ENCODE data around the gene DACT2.

The DACT2 gene

GRCh38 chr6:168308390-168309144 is 11.0 kb downstream of the DACT2 start:
- Histone ChIP-seq H3K9ac (ENCODE audit: low read length) (no peak overlapping the region), H3K4me1 (ENCODE audit: control insufficient read depth, insufficient read depth, low read length) (no peaks in the 10 kb centered on the region), H3K27me3 (replicated peaks; ENCODE audit: control insufficient read depth, insufficient read depth, low read length) (peaks cover 19% of the 10 kb centered on the region), H3K36me3 (ENCODE audit: control insufficient read depth, insufficient read depth, low read length, severe bottlenecking) (no peaks in the 10 kb centered on the region), H3K4me3 (ENCODE audit: low read length) (no peak overlapping the region), H3K9me3 (ENCODE audit: control insufficient read depth, low read length) (no peaks in the 10 kb centered on the region)
- DNase-seq (ENCODE audit: low read depth) = no peak

- H3K36me3 ChIP-seq (ENCODE audit: control insufficient read depth, insufficient read depth, low read length, severe bottlenecking) = no peaks in the 10 kb centered on the region
- H3K27me3 ChIP-seq (replicated peaks; ENCODE audit: control insufficient read depth, insufficient read depth, low read length) = peaks cover 19% of the 10 kb centered on the region
- H3K9ac ChIP-seq (ENCODE audit: low read length) = no peak overlapping the region
- H3K9me3 ChIP-seq (ENCODE audit: control insufficient read depth, low read length) = no peaks in the 10 kb centered on the region
- H3K4me3 ChIP-seq (ENCODE audit: low read length) = no peak overlapping the region
- DNase-seq (ENCODE audit: low read depth) = no peak
- no peaks in the 10 kb centered on the region for H3K4me1 ChIP-seq (ENCODE audit: control insufficient read depth, insufficient read depth, low read length)
Observed at GRCh38 chr6:168307695-168308021, 11.9 kb downstream of the DACT2 start.

DNA sequence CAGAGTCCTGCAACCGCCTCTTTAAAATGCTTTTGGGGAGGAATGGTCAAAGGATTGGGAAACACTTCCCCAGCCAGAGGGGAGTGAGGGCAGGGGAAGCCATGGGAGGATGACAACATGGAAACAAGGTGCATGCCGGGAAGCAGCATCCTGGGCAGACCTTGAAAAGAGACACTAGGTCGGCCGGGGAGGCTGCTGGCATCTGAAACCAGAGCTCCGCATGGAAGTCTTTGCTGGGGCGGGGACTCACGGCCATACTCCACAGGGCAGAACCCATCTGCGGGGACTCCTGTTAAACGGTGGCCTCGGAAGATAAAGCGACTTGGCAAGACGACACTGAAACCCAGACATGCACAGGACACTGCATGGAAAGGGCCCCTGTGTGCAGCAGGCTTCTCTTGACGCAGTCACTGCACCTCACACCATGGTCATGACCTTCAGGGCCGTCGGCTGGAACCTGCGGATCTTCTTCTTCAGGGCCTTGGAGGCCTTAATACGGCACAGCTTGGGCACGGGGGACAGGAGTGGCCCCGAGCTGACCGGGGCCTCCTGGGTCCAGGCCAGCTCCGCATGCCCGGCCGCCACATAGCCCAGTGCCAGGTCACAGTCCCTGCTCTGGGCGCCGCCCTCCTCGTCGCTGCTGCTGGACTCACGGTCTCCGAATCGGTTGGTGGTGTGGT is 12.4 kb downstream of the DACT2 start:
- Histone ChIP-seq H3K9ac (ENCODE audit: low read length) (no peak overlapping the region), H3K9me3 (ENCODE audit: control insufficient read depth, low read length) (no peaks in the 10 kb centered on the region), H3K27me3 (replicated peaks; ENCODE audit: control insufficient read depth, insufficient read depth, low read length) (peaks cover 23% of the 10 kb centered on the region), H3K4me1 (ENCODE audit: control insufficient read depth, insufficient read depth, low read length) (no peaks in the 10 kb centered on the region), H3K4me3 (ENCODE audit: low read length) (no peak overlapping the region), H3K36me3 (ENCODE audit: control insufficient read depth, insufficient read depth, low read length, severe bottlenecking) (no peaks in the 10 kb centered on the region)
- no peak for DNase-seq (ENCODE audit: low read depth)

DNA sequence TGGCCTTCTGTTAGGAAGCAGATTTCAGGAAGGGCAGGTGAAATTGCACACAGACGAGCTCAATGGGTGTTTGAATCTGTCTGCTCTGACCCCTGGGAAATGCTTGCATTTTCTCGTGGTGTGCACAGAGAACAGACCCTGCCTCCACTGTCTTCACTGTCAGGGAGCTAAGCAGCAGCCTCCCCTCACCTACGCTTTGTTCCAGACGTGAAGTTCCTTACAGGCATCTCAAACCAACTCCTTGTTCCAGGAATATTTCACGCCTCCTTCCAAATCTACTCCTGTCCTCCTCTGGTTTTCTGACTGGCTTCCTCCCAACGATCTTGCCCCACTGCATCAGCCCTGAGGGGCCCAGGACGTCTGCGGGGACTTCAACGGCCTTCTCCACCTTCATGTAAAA is 13.7 kb downstream of the DACT2 start:
- no peak overlapping the region for H3K4me3 ChIP-seq (ENCODE audit: low read length)
- H3K9ac ChIP-seq (ENCODE audit: low read length) = no peak overlapping the region
- H3K27me3 ChIP-seq (replicated peaks; ENCODE audit: control insufficient read depth, insufficient read depth, low read length) = peaks cover 19% of the 10 kb centered on the region
- no peaks in the 10 kb centered on the region for H3K36me3 ChIP-seq (ENCODE audit: control insufficient read depth, insufficient read depth, low read length, severe bottlenecking)
- no peaks in the 10 kb centered on the region for H3K4me1 ChIP-seq (ENCODE audit: control insufficient read depth, insufficient read depth, low read length)
- no peaks in the 10 kb centered on the region for H3K9me3 ChIP-seq (ENCODE audit: control insufficient read depth, low read length)
- DNase-seq (ENCODE audit: low read depth) = no peak

DNA sequence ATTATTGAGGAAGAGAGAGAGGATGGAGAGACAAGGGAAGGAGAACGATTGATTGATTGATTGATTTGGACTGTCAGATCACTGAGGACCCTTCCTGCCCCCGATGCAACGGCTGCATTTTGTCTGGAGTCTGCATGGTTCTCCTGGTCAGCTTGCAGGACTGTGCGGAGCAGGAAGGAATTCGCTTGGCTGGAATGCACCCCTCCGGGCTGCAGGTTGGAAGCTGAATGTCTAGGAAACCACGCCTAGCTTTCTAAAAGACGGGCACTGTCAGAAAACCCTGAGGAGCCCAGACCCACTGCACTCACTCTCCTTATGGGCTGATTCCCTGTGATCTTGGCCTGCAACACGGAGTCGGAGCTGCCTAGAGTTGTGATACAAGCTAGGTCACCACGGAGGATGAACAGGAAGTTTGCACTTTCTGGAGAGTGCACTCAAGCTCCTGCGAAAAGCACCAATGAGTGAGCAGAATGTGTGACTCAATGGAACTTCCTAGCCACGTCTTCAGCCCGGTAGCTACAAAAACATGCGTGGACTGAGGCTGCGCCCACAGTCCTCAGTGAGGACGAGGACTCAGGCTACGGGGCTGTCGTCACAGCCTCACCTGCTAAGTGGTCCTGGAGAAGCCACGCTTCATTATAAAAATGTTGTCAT is 14.4 kb downstream of the DACT2 start:
- Histone ChIP-seq H3K4me3 (ENCODE audit: low read length) (no peak overlapping the region), H3K36me3 (ENCODE audit: control insufficient read depth, insufficient read depth, low read length, severe bottlenecking) (no peaks in the 10 kb centered on the region), H3K4me1 (ENCODE audit: control insufficient read depth, insufficient read depth, low read length) (no peaks in the 10 kb centered on the region), H3K27me3 (replicated peaks; ENCODE audit: control insufficient read depth, insufficient read depth, low read length) (peaks cover 21% of the 10 kb centered on the region), H3K9ac (ENCODE audit: low read length) (no peak overlapping the region), H3K9me3 (ENCODE audit: control insufficient read depth, low read length) (no peaks in the 10 kb centered on the region)
- DNase-seq (ENCODE audit: low read depth) = no peak

GRCh38 chr6:168304752-168305015 is 14.9 kb downstream of the DACT2 start:
- no peaks in the 10 kb centered on the region for H3K4me1 ChIP-seq (ENCODE audit: control insufficient read depth, insufficient read depth, low read length)
- H3K36me3 ChIP-seq (ENCODE audit: control insufficient read depth, insufficient read depth, low read length, severe bottlenecking) = no peaks in the 10 kb centered on the region
- peaks cover 26% of the 10 kb centered on the region for H3K27me3 ChIP-seq (replicated peaks; ENCODE audit: control insufficient read depth, insufficient read depth, low read length)
- DNase-seq (ENCODE audit: low read depth) = no peak
- H3K9me3 ChIP-seq (ENCODE audit: control insufficient read depth, low read length) = no peaks in the 10 kb centered on the region
- H3K4me3 ChIP-seq (ENCODE audit: low read length) = no peak overlapping the region
- no peak overlapping the region for H3K9ac ChIP-seq (ENCODE audit: low read length)

GRCh38 chr6:168303982-168304751 is 15.4 kb downstream of the DACT2 start:
- Histone ChIP-seq H3K27me3 (replicated peaks; ENCODE audit: control insufficient read depth, insufficient read depth, low read length) (peaks cover 31% of the 10 kb centered on the region), H3K4me3 (ENCODE audit: low read length) (no peak overlapping the region), H3K4me1 (ENCODE audit: control insufficient read depth, insufficient read depth, low read length) (no peaks in the 10 kb centered on the region), H3K9me3 (ENCODE audit: control insufficient read depth, low read length) (no peaks in the 10 kb centered on the region), H3K9ac (ENCODE audit: low read length) (no peak overlapping the region), H3K36me3 (ENCODE audit: control insufficient read depth, insufficient read depth, low read length, severe bottlenecking) (no peaks in the 10 kb centered on the region)
- DNase-seq (ENCODE audit: low read depth) = no peak

DNA sequence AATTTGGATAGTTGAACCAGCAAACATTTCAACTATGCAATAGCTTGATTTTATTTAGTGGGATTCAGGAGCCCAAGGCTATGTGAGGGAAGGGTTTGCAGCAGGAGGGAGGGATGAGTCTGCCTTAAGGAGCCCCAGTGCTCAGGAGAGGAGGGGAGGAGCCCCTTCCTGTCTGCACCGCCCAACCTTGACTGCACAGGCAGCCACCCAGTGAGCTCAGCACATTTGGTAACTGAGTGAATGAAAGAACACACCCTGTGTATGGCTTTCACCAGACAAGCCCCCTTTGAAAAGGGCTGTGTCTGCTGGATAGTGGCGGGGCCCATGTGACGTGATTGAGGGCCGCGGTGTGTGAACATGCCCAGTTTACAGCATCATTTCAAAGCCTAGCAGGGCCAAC is 17.0 kb downstream of the DACT2 start:
- H3K36me3 ChIP-seq (ENCODE audit: control insufficient read depth, insufficient read depth, low read length, severe bottlenecking) = no peaks in the 10 kb centered on the region
- H3K9me3 ChIP-seq (ENCODE audit: control insufficient read depth, low read length) = no peaks in the 10 kb centered on the region
- H3K27me3 ChIP-seq (replicated peaks; ENCODE audit: control insufficient read depth, insufficient read depth, low read length) = peaks cover 41% of the 10 kb centered on the region
- no peaks in the 10 kb centered on the region for H3K4me1 ChIP-seq (ENCODE audit: control insufficient read depth, insufficient read depth, low read length)
- DNase-seq (ENCODE audit: low read depth) = no peak
- H3K9ac ChIP-seq (ENCODE audit: low read length) = no peak overlapping the region
- H3K4me3 ChIP-seq (ENCODE audit: low read length) = no peak overlapping the region

GRCh38 chr6:168301648-168302398 is 17.8 kb downstream of the DACT2 start:
- no peak for DNase-seq (ENCODE audit: low read depth)
- no peak overlapping the region for H3K4me3 ChIP-seq (ENCODE audit: low read length)
- no peak overlapping the region for H3K9ac ChIP-seq (ENCODE audit: low read length)
- no peaks in the 10 kb centered on the region for H3K9me3 ChIP-seq (ENCODE audit: control insufficient read depth, low read length)
- no peaks in the 10 kb centered on the region for H3K4me1 ChIP-seq (ENCODE audit: control insufficient read depth, insufficient read depth, low read length)
- no peaks in the 10 kb centered on the region for H3K36me3 ChIP-seq (ENCODE audit: control insufficient read depth, insufficient read depth, low read length, severe bottlenecking)
- peaks cover 48% of the 10 kb centered on the region for H3K27me3 ChIP-seq (replicated peaks; ENCODE audit: control insufficient read depth, insufficient read depth, low read length)

- no peaks in the 10 kb centered on the region for H3K36me3 ChIP-seq (ENCODE audit: control insufficient read depth, insufficient read depth, low read length, severe bottlenecking)
- H3K9me3 ChIP-seq (ENCODE audit: control insufficient read depth, low read length) = no peaks in the 10 kb centered on the region
- no peak overlapping the region for H3K9ac ChIP-seq (ENCODE audit: low read length)
- peaks cover 49% of the 10 kb centered on the region for H3K27me3 ChIP-seq (replicated peaks; ENCODE audit: control insufficient read depth, insufficient read depth, low read length)
- no peak for DNase-seq (ENCODE audit: low read depth)
- H3K4me3 ChIP-seq (ENCODE audit: low read length) = no peak overlapping the region
- no peaks in the 10 kb centered on the region for H3K4me1 ChIP-seq (ENCODE audit: control insufficient read depth, insufficient read depth, low read length)
Observed at GRCh38 chr6:168300975-168301647, 18.5 kb downstream of the DACT2 start.

Data from adipocyte (in vitro differentiated cells).